Fibroblast of skin of scalp (primary cell): Measurements from ENCODE around the gene ACAD9.

Source experiments
- DNase-seq: peaks from one replicate; pipeline ENCODE4 v3.0.0-alpha.2; 2013

ACAD9 gene

GRCh38 chr3:128935922-128936321 lies 56.5 kb downstream of the ACAD9 start:
- DNase-seq, result no peak

GRCh38 chr3:128936341-128936740 lies 56.9 kb downstream of the ACAD9 start:
- DNase-seq, result no peak

GRCh38 chr3:128940252-128940651 lies 60.8 kb downstream of the ACAD9 start:
- DNase-seq, result no peak

GRCh38 chr3:128942161-128942952 lies 62.9 kb downstream of the ACAD9 start:
- DNase-seq, result no peak

- no peak for DNase-seq
Measured at GRCh38 chr3:128945041-128945877, 65.8 kb downstream of the ACAD9 start.

- DNase-seq, result no peak
Measured at GRCh38 chr3:128945878-128946175, 66.4 kb downstream of the ACAD9 start.

GRCh38 chr3:128946411-128946810 lies 67.0 kb downstream of the ACAD9 start:
- DNase-seq, result no peak

GRCh38 chr3:128949158-128949557 lies 69.7 kb downstream of the ACAD9 start:
- no peak for DNase-seq

GRCh38 chr3:128950223-128950938 lies 71.0 kb downstream of the ACAD9 start:
- peak; percentile 34 for DNase-seq

GRCh38 chr3:128956440-128956839 lies 77.0 kb downstream of the ACAD9 start:
- DNase-seq, result no peak
